PC-9 (cell line): Measurements from ENCODE around the gene S100A7. TPM values are rescaled to one million over a fixed set of nuclear protein-coding genes. Genes with fewer than 3 reads are reported as not detected.

Experiments
- BruUV-seq: library from RNA; stranded (reverse); fragments of 400-500 nt; replicated peaks from 2 replicates; lab custom pipeline; 2021; lab: Mats Ljungman, UMichigan
- CTCF ChIA-PET: fragments of 300-600 bp; sonication (Branson Sonifier 250); formaldehyde crosslinking; loops from one replicate; lab custom pipeline; 2022; ENCODE audit warnings: antibody characterized with exemption; lab: Charles Lee
- POLR2A ChIA-PET: fragments of 300-600 bp; sonication (Branson Sonifier 250); formaldehyde crosslinking; loops from one replicate; lab custom pipeline; 2022; ENCODE audit warnings: antibody characterized with exemption; ENCODE audit not compliant: unreplicated experiment; lab: Charles Lee
- DNase-seq, 2 experiments: peaks; one replicate each; pipeline versions ENCODE4 v3.0.0 to v3.0.0-alpha.2; 2015 to 2022; ENCODE audit warnings: mixed read lengths in 1 of 2
- H2AFZ ChIP-seq: fragments of 200-600 bp; sonication (generic); 2 replicates; pipeline ENCODE4 v1.8.1; 2017; ENCODE audit warnings: antibody characterized with exemption
- H3F3A ChIP-seq: fragments of 200-600 bp; sonication (generic); 2 replicates; pipeline ENCODE4 v1.8.1; 2017; ENCODE audit warnings: antibody characterized with exemption, mild to moderate bottlenecking, low read depth; ENCODE audit not compliant: insufficient read depth
- H3K27ac ChIP-seq: fragments of 200-600 bp; sonication (generic); 2 replicates; pipeline ENCODE4 v1.6.1; 2016; ENCODE audit warnings: mixed run types
- H3K27me3 ChIP-seq: fragments of 200-600 bp; sonication (generic); 2 replicates; pipeline ENCODE4 v1.6.1; 2016; ENCODE audit warnings: low read depth, mixed run types; ENCODE audit not compliant: insufficient read depth
- H3K36me3 ChIP-seq: fragments of 200-600 bp; sonication (generic); 2 replicates; pipeline ENCODE4 v1.6.1; 2016; ENCODE audit warnings: low read depth, mixed run types
- H3K4me1 ChIP-seq: fragments of 200-600 bp; sonication (generic); replicated peaks from 2 replicates; pipeline ENCODE4 v1.6.1; 2016; ENCODE audit warnings: mixed run types; ENCODE audit not compliant: insufficient read depth
- H3K4me2 ChIP-seq: fragments of 200-600 bp; sonication (generic); 2 replicates; pipeline ENCODE4 v1.6.1; 2017; ENCODE audit warnings: mixed run types
- H3K4me3 ChIP-seq: fragments of 200-600 bp; sonication (generic); 2 replicates; pipeline ENCODE4 v1.6.1; 2016; ENCODE audit warnings: mixed run types
- H3K79me2 ChIP-seq: fragments of 200-600 bp; sonication (generic); 2 replicates; pipeline ENCODE4 v1.6.1; 2017; ENCODE audit warnings: low read depth, mixed run types
- H3K9me2 ChIP-seq: fragments of 200-600 bp; sonication (generic); 2 replicates; pipeline ENCODE4 v1.8.1; 2017; ENCODE audit warnings: mild to moderate bottlenecking; ENCODE audit not compliant: insufficient read depth
- H3K9me3 ChIP-seq: fragments of 200-600 bp; sonication (generic); 2 replicates; pipeline ENCODE4 v1.8.1; 2016; ENCODE audit warnings: low read depth; ENCODE audit not compliant: insufficient read depth
- H4K20me1 ChIP-seq: fragments of 200-600 bp; sonication (generic); 2 replicates; pipeline ENCODE4 v1.8.1; 2017; ENCODE audit not compliant: insufficient read depth
- EZH2 ChIP-seq: fragments of 200-600 bp; sonication (generic); IDR thresholded peaks from 2 replicates; pipeline ENCODE4 v1.8.0; 2017; ENCODE audit warnings: antibody characterized with exemption, low read depth
- intact Hi-C: fragments of 100-400 bp; cut with micrococcal nuclease; formaldehyde crosslinking; loops from one replicate; pipeline ENCODE4 v1.10.0; 2022; ENCODE audit not compliant: unreplicated experiment
- total RNA-seq: library from RNA; stranded (reverse); gene quantifications from 2 replicates; pipeline ENCODE4 v1.2.3, GENCODE V29; 2021
- TF ChIP-seq, protein P1 (sequence below): fragments of 200-600 bp; sonication (generic); conservative IDR thresholded peaks from 2 replicates; pipeline ENCODE4 v1.6.1; 2017; ENCODE audit warnings: mixed run types, antibody characterized with exemption, mild to moderate bottlenecking, moderate library complexity

The S100A7 gene
- total RNA-seq, 1 experiment from 2014 or later: not detected

DNA sequence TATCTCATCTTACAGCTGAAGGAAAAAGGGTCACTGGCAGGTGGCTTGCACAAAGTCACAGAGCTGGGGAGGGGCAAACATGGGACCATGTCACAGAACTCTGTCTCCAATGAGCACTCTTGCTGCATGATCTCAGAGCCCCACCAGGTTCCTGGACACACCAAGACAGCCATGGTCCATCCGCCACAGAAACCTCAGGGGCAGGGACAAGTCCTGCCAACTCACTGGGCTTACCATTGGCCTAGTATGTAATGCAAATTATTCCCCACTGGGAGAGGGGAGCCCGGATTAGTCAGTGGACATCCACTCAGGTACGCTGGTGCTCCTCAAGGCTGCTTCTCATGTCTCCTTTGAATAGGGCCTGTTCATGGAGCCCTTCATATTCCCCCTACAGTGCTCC is 29.9 kb downstream of the S100A7 start:
- CTCF ChIA-PET: no interaction called here

DNA sequence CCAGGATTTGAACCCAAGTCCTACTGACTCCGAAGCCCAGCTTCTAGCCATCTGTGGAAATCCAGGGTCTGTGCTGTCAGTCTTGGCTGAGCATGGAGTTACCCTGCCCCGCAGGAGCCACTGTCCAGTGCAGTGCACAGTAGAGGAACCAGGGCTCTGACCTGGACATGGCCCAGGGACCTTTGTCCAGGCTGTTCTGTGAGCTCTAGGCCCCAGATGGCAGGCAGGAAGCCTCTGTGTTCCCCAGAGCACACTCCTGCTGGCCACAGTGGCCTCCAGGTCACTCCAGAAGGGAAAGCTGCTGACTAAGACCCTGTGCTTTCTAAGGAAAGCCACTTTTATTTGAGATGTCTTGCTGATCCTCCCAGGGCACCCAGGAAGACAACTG is 30.3 kb downstream of the S100A7 start:
- POLR2A ChIA-PET: no interaction called here
- H3K27me3 ChIP-seq: peaks cover 57% of the 10 kb centered on the region

More for the DNA sequence above, 29.9 kb downstream of the S100A7 start:
- peaks cover 59% of the 10 kb centered on the region for H3K27me3 ChIP-seq
- no peaks in the 10 kb centered on the region for H4K20me1 ChIP-seq
- DNase-seq: no peak
- TF ChIP-seq EZH2: no peak
- TF ChIP-seq, protein P1, sequence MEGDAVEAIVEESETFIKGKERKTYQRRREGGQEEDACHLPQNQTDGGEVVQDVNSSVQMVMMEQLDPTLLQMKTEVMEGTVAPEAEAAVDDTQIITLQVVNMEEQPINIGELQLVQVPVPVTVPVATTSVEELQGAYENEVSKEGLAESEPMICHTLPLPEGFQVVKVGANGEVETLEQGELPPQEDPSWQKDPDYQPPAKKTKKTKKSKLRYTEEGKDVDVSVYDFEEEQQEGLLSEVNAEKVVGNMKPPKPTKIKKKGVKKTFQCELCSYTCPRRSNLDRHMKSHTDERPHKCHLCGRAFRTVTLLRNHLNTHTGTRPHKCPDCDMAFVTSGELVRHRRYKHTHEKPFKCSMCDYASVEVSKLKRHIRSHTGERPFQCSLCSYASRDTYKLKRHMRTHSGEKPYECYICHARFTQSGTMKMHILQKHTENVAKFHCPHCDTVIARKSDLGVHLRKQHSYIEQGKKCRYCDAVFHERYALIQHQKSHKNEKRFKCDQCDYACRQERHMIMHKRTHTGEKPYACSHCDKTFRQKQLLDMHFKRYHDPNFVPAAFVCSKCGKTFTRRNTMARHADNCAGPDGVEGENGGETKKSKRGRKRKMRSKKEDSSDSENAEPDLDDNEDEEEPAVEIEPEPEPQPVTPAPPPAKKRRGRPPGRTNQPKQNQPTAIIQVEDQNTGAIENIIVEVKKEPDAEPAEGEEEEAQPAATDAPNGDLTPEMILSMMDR: no peak
- H3K27ac ChIP-seq: no peak overlapping the region
- intact Hi-C loops: no loop called here
- H3K9me2 ChIP-seq: no peaks in the 10 kb centered on the region
- H3K79me2 ChIP-seq: no peaks in the 10 kb centered on the region
- no peak overlapping the region for H3K4me2 ChIP-seq
- no TSS peak for BruUV-seq
- H3K4me1 ChIP-seq: no peaks in the 10 kb centered on the region
- H2AFZ ChIP-seq: no peak overlapping the region
- no peaks in the 10 kb centered on the region for H3F3A ChIP-seq
- POLR2A ChIA-PET: no interaction called here
- H3K9me3 ChIP-seq: no peaks in the 10 kb centered on the region
- no peak overlapping the region for H3K4me3 ChIP-seq
- no peaks in the 10 kb centered on the region for H3K36me3 ChIP-seq

DNA sequence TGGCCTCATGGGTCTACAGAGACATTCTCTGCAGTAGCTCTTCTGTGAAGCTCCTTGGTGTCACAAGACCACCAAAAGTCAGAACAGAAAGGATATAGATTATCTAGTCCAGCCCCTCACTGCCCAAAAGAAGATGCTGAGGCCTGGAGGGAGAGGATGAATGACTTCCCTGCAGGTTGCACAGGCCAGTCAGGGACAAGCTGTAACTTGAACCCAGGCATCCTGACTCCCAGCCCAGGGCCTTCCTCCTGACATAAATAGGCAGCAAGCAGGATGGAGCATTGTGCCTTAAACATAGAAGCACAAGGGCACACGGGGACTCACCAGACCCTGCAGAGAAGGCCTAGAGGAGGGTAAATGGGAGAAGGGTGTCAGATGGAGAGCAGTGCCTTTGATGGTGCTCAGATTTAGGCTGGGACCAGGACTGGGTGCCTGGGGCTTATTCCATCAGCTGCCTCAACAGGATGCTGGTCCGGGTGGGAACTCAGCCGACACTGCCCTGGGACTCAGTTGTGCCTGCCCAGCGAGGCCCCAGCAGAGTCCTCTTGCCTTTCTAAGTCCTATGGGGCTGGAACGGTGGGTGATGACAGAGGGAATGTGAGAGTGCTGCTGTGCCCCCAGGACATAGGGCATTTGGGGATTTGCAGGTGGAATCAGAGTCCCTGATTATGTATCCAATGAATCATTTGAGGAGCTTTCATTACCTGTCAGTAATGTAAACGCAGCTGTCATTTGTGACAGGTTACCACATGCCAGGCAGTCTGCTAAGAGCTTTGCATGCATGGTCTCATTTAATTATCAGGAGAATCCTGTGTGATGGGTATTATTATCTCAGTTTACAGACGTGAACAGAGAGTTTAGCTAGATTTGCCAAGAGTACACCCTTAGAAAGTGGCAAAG is 30.9 kb downstream of the S100A7 start:
- no TSS peak for BruUV-seq
- Histone ChIP-seq H3K27ac (no peak overlapping the region), H3K27me3 (peaks cover 51% of the 10 kb centered on the region), H3K36me3 (no peaks in the 10 kb centered on the region), H3K9me2 (0 out of 2 replicates have a peak, but pooled peaks cover under 1% of the 10 kb centered on the region), H3K4me3 (no peak overlapping the region), H4K20me1 (no peaks in the 10 kb centered on the region), H3K79me2 (no peaks in the 10 kb centered on the region), H3K4me1 (no peaks in the 10 kb centered on the region), H3F3A (no peaks in the 10 kb centered on the region), H3K4me2 (no peak overlapping the region), H2AFZ (no peak overlapping the region), H3K9me3 (no peaks in the 10 kb centered on the region)
- no peak for TF ChIP-seq EZH2
- TF ChIP-seq, protein P1: no peak
- no peak for DNase-seq
- POLR2A ChIA-PET: no interaction called here
- CTCF ChIA-PET: no interaction called here
- intact Hi-C loops: no loop called here

More for the DNA sequence above, 30.3 kb downstream of the S100A7 start:
- Histone ChIP-seq H3K4me2 (no peak overlapping the region), H2AFZ (no peak overlapping the region), H3K27ac (no peak overlapping the region), H3K9me2 (no peaks in the 10 kb centered on the region), H3K36me3 (no peaks in the 10 kb centered on the region), H3K4me1 (no peaks in the 10 kb centered on the region), H4K20me1 (no peaks in the 10 kb centered on the region), H3K4me3 (no peak overlapping the region), H3K79me2 (no peaks in the 10 kb centered on the region), H3F3A (no peaks in the 10 kb centered on the region), H3K9me3 (no peaks in the 10 kb centered on the region)
- intact Hi-C loops: no loop called here
- CTCF ChIA-PET: no interaction called here
- no peak for DNase-seq
- no TSS peak for BruUV-seq
- TF ChIP-seq, protein P1: no peak
- TF ChIP-seq EZH2: no peak
